ENCODE data around the gene CFHR4.
"Not testable (repeated sequence)": the region's sequence is repeated elsewhere in the genome, so short reads cannot be mapped to it uniquely, and the experiment has no call there.

CFHR4 gene

GRCh38 chr1:196932853-196933252, 45.0 kb downstream of the CFHR4 start:
- H3K4me1 ChIP-seq (ENCODE audit: control insufficient read depth, insufficient read depth, low read depth, low read length); H2BK12ac ChIP-seq (ENCODE audit: low read length in 2 of 2); H2BK15ac ChIP-seq (ENCODE audit: low read depth, poor library complexity, severe bottlenecking); H3K9ac ChIP-seq (ENCODE audit: low read length); H3K79me1 ChIP-seq (replicated peaks; ENCODE audit: low read length, poor library complexity, severe bottlenecking); H3K4ac ChIP-seq (ENCODE audit: low read depth in 1 of 2, low read length in 2 of 2); H3K4me2 ChIP-seq (ENCODE audit: low read length, poor library complexity, severe bottlenecking); DNase-seq; H3K9me3 ChIP-seq (ENCODE audit: control insufficient read depth, low read length); H2BK5ac ChIP-seq (ENCODE audit: low read depth, low read length, poor library complexity, severe bottlenecking); H4K91ac ChIP-seq (ENCODE audit: low read length); H2BK120ac ChIP-seq (ENCODE audit: low read depth, low read length); H3K18ac ChIP-seq (ENCODE audit: low read depth in 1 of 2, low read length in 2 of 2); H3K14ac ChIP-seq (ENCODE audit: low read length in 2 of 2); H4K8ac ChIP-seq (ENCODE audit: low read length); H3K27me3 ChIP-seq (ENCODE audit: control insufficient read depth in 1 of 2, insufficient read depth in 1 of 2, low read length in 2 of 2); H3K36me3 ChIP-seq (ENCODE audit: control insufficient read depth in 1 of 2, insufficient read depth in 2 of 2, low read depth in 1 of 2, low read length in 2 of 2); H2AK5ac ChIP-seq (ENCODE audit: low read length, severe bottlenecking); H2AFZ ChIP-seq (ENCODE audit: low read depth, low read length); H3K27ac ChIP-seq (ENCODE audit: low read length, poor library complexity, severe bottlenecking); H3K23ac ChIP-seq (ENCODE audit: low read length in 2 of 2); H3K4me3 ChIP-seq (ENCODE audit: insufficient read depth in 1 of 2, low read depth in 1 of 2, low read length in 2 of 2): not testable (repeated sequence)
- no CpG with 5 or more reads among the region's 2 CpGs for WGBS

DNA sequence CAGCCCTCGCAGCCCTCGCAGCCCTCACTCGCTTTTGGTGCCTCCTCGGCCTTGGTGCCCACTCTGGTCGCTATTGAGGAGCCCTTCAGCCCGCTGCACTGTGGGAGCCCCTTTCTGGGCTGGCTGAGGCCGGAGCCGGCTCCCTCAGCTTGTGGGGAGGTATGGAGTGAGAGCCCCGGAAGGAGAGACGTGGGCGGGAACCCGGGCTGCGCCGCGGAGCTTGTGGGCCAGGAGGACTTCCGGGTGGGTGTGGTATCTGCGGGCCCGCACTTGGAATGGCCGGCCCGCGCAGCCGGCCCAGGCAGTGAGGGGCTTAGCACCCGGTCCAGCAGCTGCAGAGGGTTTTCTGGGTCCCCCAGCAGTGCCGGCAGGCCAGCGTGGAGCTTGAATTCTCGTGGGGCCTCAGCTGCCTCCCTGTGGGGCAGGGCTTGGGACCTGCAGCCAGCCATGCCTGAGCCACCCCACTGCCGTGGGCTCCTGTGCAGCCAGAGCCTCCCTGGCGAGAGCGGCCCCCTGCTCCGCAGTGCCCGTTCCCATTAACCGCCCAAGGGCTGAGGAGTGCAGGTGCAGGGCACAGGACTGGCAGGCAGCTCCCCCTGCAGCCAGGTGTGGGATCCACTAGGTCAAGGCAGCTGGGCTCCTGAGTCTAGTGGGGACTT, 45.8 kb downstream of the CFHR4 start:
- H3K27ac ChIP-seq (ENCODE audit: low read length, poor library complexity, severe bottlenecking): no peak overlapping the region
- H3K23ac ChIP-seq (ENCODE audit: low read length in 2 of 2): no peak overlapping the region
- H3K14ac ChIP-seq (ENCODE audit: low read length in 2 of 2): no peak overlapping the region
- H3K4me3 ChIP-seq (ENCODE audit: insufficient read depth in 1 of 2, low read depth in 1 of 2, low read length in 2 of 2): no peak overlapping the region
- H3K4ac ChIP-seq (ENCODE audit: low read depth in 1 of 2, low read length in 2 of 2): no peak overlapping the region
- no peak overlapping the region for H2BK12ac ChIP-seq (ENCODE audit: low read length in 2 of 2)
- no peak overlapping the region for H2AK5ac ChIP-seq (ENCODE audit: low read length, severe bottlenecking)
- H3K18ac ChIP-seq (ENCODE audit: low read depth in 1 of 2, low read length in 2 of 2): no peak overlapping the region
- no peaks in the 10 kb centered on the region for H3K27me3 ChIP-seq (ENCODE audit: control insufficient read depth in 1 of 2, insufficient read depth in 1 of 2, low read length in 2 of 2)
- no peaks in the 10 kb centered on the region for H3K4me1 ChIP-seq (ENCODE audit: control insufficient read depth, insufficient read depth, low read depth, low read length)
- H3K4me2 ChIP-seq (ENCODE audit: low read length, poor library complexity, severe bottlenecking): no peak overlapping the region
- no peak overlapping the region for H4K8ac ChIP-seq (ENCODE audit: low read length)
- H2BK15ac ChIP-seq (ENCODE audit: low read depth, poor library complexity, severe bottlenecking): no peak overlapping the region
- no peak overlapping the region for H4K91ac ChIP-seq (ENCODE audit: low read length)
- H3K36me3 ChIP-seq (ENCODE audit: control insufficient read depth in 1 of 2, insufficient read depth in 2 of 2, low read depth in 1 of 2, low read length in 2 of 2): peaks cover 0 to 3% of the 10 kb centered on the region in 2 experiments
- no peak overlapping the region for H2AFZ ChIP-seq (ENCODE audit: low read depth, low read length)
- no peak for DNase-seq
- no peak overlapping the region for H2BK120ac ChIP-seq (ENCODE audit: low read depth, low read length)
- H2BK5ac ChIP-seq (ENCODE audit: low read depth, low read length, poor library complexity, severe bottlenecking): no peak overlapping the region
- 89% methylated on average over 32 of the region's 32 CpGs for WGBS
- H3K79me1 ChIP-seq (replicated peaks; ENCODE audit: low read length, poor library complexity, severe bottlenecking): no peaks in the 10 kb centered on the region
- no peak overlapping the region for H3K9ac ChIP-seq (ENCODE audit: low read length)
- no peaks in the 10 kb centered on the region for H3K9me3 ChIP-seq (ENCODE audit: control insufficient read depth, low read length)

DNA sequence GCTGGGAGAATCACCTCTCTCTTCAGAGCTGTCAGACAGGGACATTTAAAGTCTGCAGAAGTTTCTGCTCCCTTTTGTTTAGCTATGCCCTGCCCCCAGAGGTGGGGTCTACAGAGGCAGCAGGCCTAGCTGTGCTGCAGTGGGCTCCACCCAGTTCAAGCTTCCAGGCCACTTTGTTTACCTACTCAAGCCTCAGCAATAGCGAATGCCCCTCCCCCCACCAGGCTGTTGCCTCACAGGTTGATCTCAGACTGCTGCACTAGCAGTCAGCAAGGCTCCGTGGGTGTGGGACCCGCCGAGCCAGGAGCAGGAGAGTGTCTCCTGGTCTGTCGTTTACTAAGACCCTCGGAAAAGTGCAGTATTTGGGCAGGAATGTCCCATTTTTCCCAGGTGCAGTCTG, 53.6 kb downstream of the CFHR4 start:
- not testable (repeated sequence) for H2BK12ac ChIP-seq (ENCODE audit: low read length in 2 of 2); H4K8ac ChIP-seq (ENCODE audit: low read length); H2AFZ ChIP-seq (ENCODE audit: low read depth, low read length); H3K4me2 ChIP-seq (ENCODE audit: low read length, poor library complexity, severe bottlenecking); H3K79me1 ChIP-seq (replicated peaks; ENCODE audit: low read length, poor library complexity, severe bottlenecking); H3K14ac ChIP-seq (ENCODE audit: low read length in 2 of 2); H3K23ac ChIP-seq (ENCODE audit: low read length in 2 of 2); DNase-seq; H3K9ac ChIP-seq (ENCODE audit: low read length); H3K4me1 ChIP-seq (ENCODE audit: control insufficient read depth, insufficient read depth, low read depth, low read length); H3K36me3 ChIP-seq (ENCODE audit: control insufficient read depth in 1 of 2, insufficient read depth in 2 of 2, low read depth in 1 of 2, low read length in 2 of 2); H2AK5ac ChIP-seq (ENCODE audit: low read length, severe bottlenecking); H4K91ac ChIP-seq (ENCODE audit: low read length); H3K9me3 ChIP-seq (ENCODE audit: control insufficient read depth, low read length); H3K27ac ChIP-seq (ENCODE audit: low read length, poor library complexity, severe bottlenecking); H3K4ac ChIP-seq (ENCODE audit: low read depth in 1 of 2, low read length in 2 of 2); H2BK5ac ChIP-seq (ENCODE audit: low read depth, low read length, poor library complexity, severe bottlenecking); H3K18ac ChIP-seq (ENCODE audit: low read depth in 1 of 2, low read length in 2 of 2); H3K4me3 ChIP-seq (ENCODE audit: insufficient read depth in 1 of 2, low read depth in 1 of 2, low read length in 2 of 2); H2BK120ac ChIP-seq (ENCODE audit: low read depth, low read length); H2BK15ac ChIP-seq (ENCODE audit: low read depth, poor library complexity, severe bottlenecking); H3K27me3 ChIP-seq (ENCODE audit: control insufficient read depth in 1 of 2, insufficient read depth in 1 of 2, low read length in 2 of 2)
- 73% methylated on average over 6 of the region's 6 CpGs for WGBS

DNA sequence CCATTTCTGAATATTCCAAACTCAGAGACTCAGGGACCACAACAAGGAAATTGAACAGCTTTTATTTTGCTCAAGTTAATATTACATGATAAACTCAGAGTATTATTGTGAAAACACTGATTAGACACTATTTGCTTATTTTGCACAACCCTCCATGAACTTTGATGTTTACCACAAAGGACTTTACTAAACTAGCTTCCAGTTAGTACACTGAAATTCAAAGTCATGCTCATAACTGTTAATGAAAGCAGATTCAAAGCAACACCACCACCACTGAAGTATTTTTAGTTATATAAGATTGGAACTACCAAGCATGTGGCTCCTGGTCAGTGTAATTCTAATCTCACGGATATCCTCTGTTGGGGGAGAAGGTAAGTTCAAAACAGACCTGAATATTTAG, 55.7 kb downstream of the CFHR4 start, which contains the start of gene CFHR2:
CFHR2 (plus strand) TSS at position 171 of the 400 bp plus-strand sequence; CDS start at position 314, 143 bp downstream.
- H2BK15ac ChIP-seq (ENCODE audit: low read depth, poor library complexity, severe bottlenecking); H3K18ac ChIP-seq (ENCODE audit: low read depth in 1 of 2, low read length in 2 of 2); H3K27me3 ChIP-seq (ENCODE audit: control insufficient read depth in 1 of 2, insufficient read depth in 1 of 2, low read length in 2 of 2); H3K4me1 ChIP-seq (ENCODE audit: control insufficient read depth, insufficient read depth, low read depth, low read length); H2BK120ac ChIP-seq (ENCODE audit: low read depth, low read length); H3K36me3 ChIP-seq (ENCODE audit: control insufficient read depth in 1 of 2, insufficient read depth in 2 of 2, low read depth in 1 of 2, low read length in 2 of 2); H4K8ac ChIP-seq (ENCODE audit: low read length); H2AK5ac ChIP-seq (ENCODE audit: low read length, severe bottlenecking); H3K4me2 ChIP-seq (ENCODE audit: low read length, poor library complexity, severe bottlenecking); H2BK12ac ChIP-seq (ENCODE audit: low read length in 2 of 2); H2BK5ac ChIP-seq (ENCODE audit: low read depth, low read length, poor library complexity, severe bottlenecking); H4K91ac ChIP-seq (ENCODE audit: low read length); H3K4me3 ChIP-seq (ENCODE audit: insufficient read depth in 1 of 2, low read depth in 1 of 2, low read length in 2 of 2); H3K4ac ChIP-seq (ENCODE audit: low read depth in 1 of 2, low read length in 2 of 2); H3K9me3 ChIP-seq (ENCODE audit: control insufficient read depth, low read length); H3K23ac ChIP-seq (ENCODE audit: low read length in 2 of 2); H3K27ac ChIP-seq (ENCODE audit: low read length, poor library complexity, severe bottlenecking); DNase-seq; H3K14ac ChIP-seq (ENCODE audit: low read length in 2 of 2); H2AFZ ChIP-seq (ENCODE audit: low read depth, low read length); H3K79me1 ChIP-seq (replicated peaks; ENCODE audit: low read length, poor library complexity, severe bottlenecking); H3K9ac ChIP-seq (ENCODE audit: low read length): not testable (repeated sequence)
- no CpG with 5 or more reads among the region's 1 CpG for WGBS

All from mesenchymal stem cell (in vitro differentiated cells and primary cell).